NCI-H69 (cell line): ENCODE data around the gene EEPD1.

Source experiments
- DNase-seq: peaks from one replicate; lab custom pipeline; 2025; lab: John Stamatoyannopoulos, UW

The EEPD1 gene

GRCh38 chr7:36299223-36299774, 146.2 kb downstream of the EEPD1 start:
- no peak for DNase-seq

- peak; percentile 68 for DNase-seq
These were observed 146.8 kb downstream of the EEPD1 start for GRCh38 chr7:36299823-36300341.

GRCh38 chr7:36300696-36301350, 147.8 kb downstream of the EEPD1 start:
- DNase-seq: no peak

- peak; percentile 81 for DNase-seq
These were observed 149.1 kb downstream of the EEPD1 start for GRCh38 chr7:36301914-36302771.

- peak; percentile 98 for DNase-seq
These were observed 150.4 kb downstream of the EEPD1 start for GRCh38 chr7:36303202-36304098.

- DNase-seq: peak; percentile 70
These were observed 151.0 kb downstream of the EEPD1 start for GRCh38 chr7:36304099-36304425.

GRCh38 chr7:36305226-36305625, 152.2 kb downstream of the EEPD1 start:
- DNase-seq: no peak

GRCh38 chr7:36305648-36306047, 152.6 kb downstream of the EEPD1 start:
- DNase-seq: no peak

- DNase-seq: no peak
These were observed 153.2 kb downstream of the EEPD1 start for GRCh38 chr7:36306222-36306621.

- DNase-seq: no peak
These were observed 153.7 kb downstream of the EEPD1 start for GRCh38 chr7:36306722-36307121.

GRCh38 chr7:36308031-36308430, 155.0 kb downstream of the EEPD1 start:
- no peak for DNase-seq

GRCh38 chr7:36309301-36309700, 156.2 kb downstream of the EEPD1 start:
- no peak for DNase-seq

GRCh38 chr7:36309716-36310115, 156.7 kb downstream of the EEPD1 start:
- DNase-seq: no peak

- no peak for DNase-seq
These were observed 157.8 kb downstream of the EEPD1 start for GRCh38 chr7:36310897-36311296.

- no peak for DNase-seq
These were observed 158.5 kb downstream of the EEPD1 start for GRCh38 chr7:36311539-36311938.

- DNase-seq: peak; percentile 62
These were observed 159.2 kb downstream of the EEPD1 start for GRCh38 chr7:36312064-36312914.

GRCh38 chr7:36312915-36313334, 159.9 kb downstream of the EEPD1 start:
- DNase-seq: no peak

GRCh38 chr7:36313607-36314006, 160.6 kb downstream of the EEPD1 start:
- DNase-seq: no peak

GRCh38 chr7:36314491-36314890, 161.4 kb downstream of the EEPD1 start:
- DNase-seq: peak; percentile 12

- peak; percentile 68 for DNase-seq
These were observed 162.4 kb downstream of the EEPD1 start for GRCh38 chr7:36315309-36315944.
